MM.1S (cell line): ENCODE data around the gene DAZAP1.

Experiments used
- DNase-seq: peaks from one replicate; pipeline ENCODE4 v3.0.0-alpha.2; 2015
- H2AFZ ChIP-seq: fragments of 300-600 bp; sonication (generic); 2 replicates; pipeline ENCODE4 v1.6.0; 2016; ENCODE audit warnings: antibody characterized with exemption, low read length
- H3F3A ChIP-seq: fragments of 300-600 bp; sonication (generic); 2 replicates; pipeline ENCODE4 v1.6.1; 2016; ENCODE audit warnings: mild to moderate bottlenecking, antibody characterized with exemption, low read length, moderate library complexity, mixed read lengths; ENCODE audit not compliant: insufficient read depth
- H3K27ac ChIP-seq: fragments of 300-600 bp; sonication (generic); 2 replicates; pipeline ENCODE4 v1.5.1; 2016; ENCODE audit warnings: mild to moderate bottlenecking, low read length
- H3K27me3 ChIP-seq: fragments of 300-600 bp; sonication (generic); replicated peaks from 2 replicates; pipeline ENCODE4 v1.6.0; 2016; ENCODE audit warnings: low read length; ENCODE audit not compliant: insufficient read depth
- H3K36me3 ChIP-seq: fragments of 300-600 bp; sonication (generic); replicated peaks from 2 replicates; pipeline ENCODE4 v1.6.1; 2016; ENCODE audit warnings: mild to moderate bottlenecking, low read length, mixed read lengths; ENCODE audit not compliant: insufficient read depth
- H3K4me1 ChIP-seq: fragments of 300-600 bp; sonication (generic); 2 replicates; pipeline ENCODE4 v1.6.1; 2016; ENCODE audit warnings: low read length, mixed read lengths
- H3K4me2 ChIP-seq: fragments of 300-600 bp; sonication (generic); 2 replicates; pipeline ENCODE4 v1.6.0; 2016; ENCODE audit warnings: low read depth, low read length
- H3K4me3 ChIP-seq: fragments of 300-600 bp; sonication (generic); 2 replicates; pipeline ENCODE4 v1.5.1; 2016; ENCODE audit warnings: low read length, mixed read lengths
- H3K79me2 ChIP-seq: fragments of 300-600 bp; sonication (generic); 2 replicates; pipeline ENCODE4 v1.6.1; 2016; ENCODE audit warnings: mixed run types, low read length, mixed read lengths
- H3K9ac ChIP-seq: fragments of 300-600 bp; sonication (generic); 2 replicates; pipeline ENCODE4 v1.6.1; 2016; ENCODE audit warnings: low read length, mixed read lengths
- H3K9me2 ChIP-seq: fragments of 300-600 bp; sonication (generic); replicated peaks from 2 replicates; pipeline ENCODE4 v1.6.1; 2016; ENCODE audit warnings: mild to moderate bottlenecking, low read length, mixed read lengths; ENCODE audit not compliant: insufficient read depth
- H3K9me3 ChIP-seq: fragments of 300-600 bp; sonication (generic); replicated peaks from 2 replicates; pipeline ENCODE4 v1.6.1; 2016; ENCODE audit warnings: mild to moderate bottlenecking, low read length, mixed read lengths; ENCODE audit not compliant: insufficient read depth
- H4K20me1 ChIP-seq: fragments of 300-600 bp; sonication (generic); 2 replicates; pipeline ENCODE4 v1.6.1; 2016; ENCODE audit warnings: mild to moderate bottlenecking, low read length, moderate library complexity, mixed read lengths; ENCODE audit not compliant: insufficient read depth
- CTCF ChIP-seq: fragments of 300-600 bp; sonication (generic); IDR thresholded peaks from 2 replicates; pipeline ENCODE4 v1.5.1; 2016; ENCODE audit warnings: antibody characterized with exemption, low read length, mixed read lengths
- EZH2 ChIP-seq: fragments of 300-600 bp; sonication (generic); optimal IDR thresholded peaks from 2 replicates; pipeline ENCODE3; 2017; ENCODE audit warnings: low read depth, mild to moderate bottlenecking, antibody characterized with exemption, low read length, mixed read lengths
- EZH2phosphoT487 ChIP-seq: fragments of 300-600 bp; sonication (generic); IDR thresholded peaks from 2 replicates; pipeline ENCODE4 v1.6.1; 2018; ENCODE audit warnings: antibody characterized with exemption, low read length

DAZAP1 gene

GRCh38 chr19:1420590-1420989 lies 13.2 kb downstream of the DAZAP1 start:
- no peak overlapping the region for H3K27ac ChIP-seq
- H2AFZ ChIP-seq: no peak overlapping the region
- DNase-seq: no peak
- peaks cover 42% of the 10 kb centered on the region for H4K20me1 ChIP-seq
- no peaks in the 10 kb centered on the region for H3K9me2 ChIP-seq
- TF ChIP-seq CTCF (no peak), EZH2 (no peak), EZH2phosphoT487 (no peak)
- no peaks in the 10 kb centered on the region for H3K27me3 ChIP-seq
- no peak overlapping the region for H3K4me3 ChIP-seq
- H3K9ac ChIP-seq: no peak overlapping the region
- no peaks in the 10 kb centered on the region for H3K4me1 ChIP-seq
- peaks cover 4% of the 10 kb centered on the region; the same call in 1 of the 2 replicates for H3F3A ChIP-seq
- peaks cover 97% of the 10 kb centered on the region for H3K79me2 ChIP-seq
- peaks cover 51% of the 10 kb centered on the region for H3K36me3 ChIP-seq
- no peak overlapping the region for H3K4me2 ChIP-seq
- H3K9me3 ChIP-seq: no peaks in the 10 kb centered on the region

GRCh38 chr19:1421218-1421957 lies 14.0 kb downstream of the DAZAP1 start:
- no peak overlapping the region for H3K4me2 ChIP-seq
- no peaks in the 10 kb centered on the region for H3K9me3 ChIP-seq
- H3F3A ChIP-seq: peaks cover 4% of the 10 kb centered on the region; the same call in 1 of the 2 replicates
- H3K4me1 ChIP-seq: no peaks in the 10 kb centered on the region
- no peaks in the 10 kb centered on the region for H3K9me2 ChIP-seq
- no peak overlapping the region for H3K27ac ChIP-seq
- no peak overlapping the region for H3K4me3 ChIP-seq
- no peak overlapping the region for H2AFZ ChIP-seq
- no peak overlapping the region for H3K9ac ChIP-seq
- peaks cover 49% of the 10 kb centered on the region for H3K36me3 ChIP-seq
- no peaks in the 10 kb centered on the region for H3K27me3 ChIP-seq
- no peak for TF ChIP-seq CTCF
- no peak for TF ChIP-seq EZH2phosphoT487
- no peak for TF ChIP-seq EZH2
- peaks cover 36% of the 10 kb centered on the region for H4K20me1 ChIP-seq
- DNase-seq: no peak
- peaks cover 97% of the 10 kb centered on the region for H3K79me2 ChIP-seq

DNA sequence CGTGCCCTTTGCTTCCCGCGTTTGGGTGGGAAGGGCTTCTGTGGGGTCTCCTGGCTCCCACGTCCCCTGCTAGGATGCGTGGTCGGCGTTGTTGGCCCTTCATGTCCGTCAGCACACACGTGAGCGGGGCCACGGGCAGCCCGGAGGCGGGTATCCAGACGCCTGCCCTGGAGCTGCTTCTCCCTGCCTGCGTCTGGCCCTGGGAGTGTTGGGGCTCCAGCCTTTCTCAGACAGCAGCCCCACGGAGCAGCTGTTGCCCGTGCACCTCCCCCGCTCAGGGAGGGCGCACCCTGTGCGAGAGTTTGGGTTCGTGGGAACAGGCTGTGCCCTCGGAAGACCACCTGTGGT lies 14.5 kb downstream of the DAZAP1 start:
- Histone ChIP-seq H3K4me3 (no peak overlapping the region), H3K27me3 (no peaks in the 10 kb centered on the region), H3K27ac (no peak overlapping the region), H2AFZ (no peak overlapping the region), H3K9ac (no peak overlapping the region), H3F3A (peaks cover 4% of the 10 kb centered on the region; the same call in 1 of the 2 replicates), H4K20me1 (peaks cover 30% of the 10 kb centered on the region), H3K36me3 (peaks cover 47% of the 10 kb centered on the region), H3K9me2 (no peaks in the 10 kb centered on the region), H3K9me3 (no peaks in the 10 kb centered on the region), H3K79me2 (peaks cover 96% of the 10 kb centered on the region), H3K4me1 (no peaks in the 10 kb centered on the region), H3K4me2 (no peak overlapping the region)
- TF ChIP-seq EZH2 (no peak), EZH2phosphoT487 (no peak), CTCF (no peak)
- DNase-seq: no peak
